Stimulated activated CD4-positive, alpha-beta T cell treated with anti-CD3 and anti-CD28 coated beads, Interleukin-1b, Interleukin-23, amount 100 ng/mL, for 48 hours (primary cell): Measurements from ENCODE around the gene KLHL18.
"Not testable (repeated sequence)": the region's sequence is repeated elsewhere in the genome, so short reads cannot be mapped to it uniquely, and the experiment has no call there.

ENCODE experiments used
- DNase-seq: peaks from one replicate; pipeline ENCODE4 v3.0.0-alpha.2; 2020

Gene KLHL18

GRCh38 chr3:47366833-47367232, 84.1 kb downstream of the KLHL18 start:
- no peak for DNase-seq

GRCh38 chr3:47367631-47368030, 84.9 kb downstream of the KLHL18 start:
- no peak for DNase-seq

GRCh38 chr3:47370020-47370419, 87.3 kb downstream of the KLHL18 start:
- not testable (repeated sequence) for DNase-seq

- DNase-seq, result no peak
Observed at GRCh38 chr3:47370887-47371697, 88.3 kb downstream of the KLHL18 start.

GRCh38 chr3:47374587-47374986, 91.8 kb downstream of the KLHL18 start:
- no peak for DNase-seq

- DNase-seq, result no peak
Observed at GRCh38 chr3:47376393-47376792, 93.6 kb downstream of the KLHL18 start.

- no peak for DNase-seq
Observed at GRCh38 chr3:47377186-47377585, 94.4 kb downstream of the KLHL18 start.

GRCh38 chr3:47378869-47379268, 96.1 kb downstream of the KLHL18 start:
- DNase-seq, result no peak

- DNase-seq, result no peak
Observed at GRCh38 chr3:47379411-47379899, 96.7 kb downstream of the KLHL18 start.

- DNase-seq, result no peak
Observed at GRCh38 chr3:47380026-47380600, 97.4 kb downstream of the KLHL18 start.

- DNase-seq, result peak; percentile 99
Observed at GRCh38 chr3:47380601-47381316, 98.0 kb downstream of the KLHL18 start, which contains the start of gene PTPN23. Gene PTPN23, plus strand, starts transcription at chr3:47381021. Its CDS starts 76 bp downstream, at chr3:47381097.

- peak; percentile 79 for DNase-seq
Observed at GRCh38 chr3:47381317-47382157, 98.8 kb downstream of the KLHL18 start.

GRCh38 chr3:47384425-47384824, 101.7 kb downstream of the KLHL18 start:
- no peak for DNase-seq

- DNase-seq, result no peak
Observed at GRCh38 chr3:47385007-47385406, 102.3 kb downstream of the KLHL18 start.

- no peak for DNase-seq
Observed at GRCh38 chr3:47385796-47386195, 103.1 kb downstream of the KLHL18 start.

GRCh38 chr3:47392933-47393332, 110.2 kb downstream of the KLHL18 start:
- DNase-seq, result no peak

- DNase-seq, result no peak
Observed at GRCh38 chr3:47394140-47394870, 111.6 kb downstream of the KLHL18 start.

GRCh38 chr3:47394881-47395280, 112.1 kb downstream of the KLHL18 start:
- no peak for DNase-seq
